CD14-positive monocyte (primary cell): ENCODE data around the gene PPP2R3B. TPM values are rescaled to one million over a fixed set of nuclear protein-coding genes. Genes with fewer than 3 reads are reported as not detected.
"Not testable (repeated sequence)": the region's sequence is repeated elsewhere in the genome, so short reads cannot be mapped to it uniquely, and the experiment has no call there.

Source experiments
- DNase-seq, 3 donors: peaks; one replicate each; pipeline ENCODE4 v3.0.0-alpha.2; 2011 to 2022
- H2AFZ ChIP-seq: 2 replicates; pipeline ENCODE4 v1.6.0; 2012; ENCODE audit warnings: mild to moderate bottlenecking, low read depth, low read length, inconsistent platforms; ENCODE audit not compliant: insufficient read depth, poor library complexity, severe bottlenecking
- H3K27ac ChIP-seq, 2 donors: 1 replicate in 1 of 2; 2 replicates in 1 of 2; pipeline ENCODE4 v1.5.1; 2012 to 2013; ENCODE audit warnings: low read length in 2 of 2, control low read depth in 1 of 2, inconsistent platforms in 1 of 2, low read depth in 1 of 2, mild to moderate bottlenecking in 1 of 2
- H3K27me3 ChIP-seq, 2 donors: one replicate each; pipeline versions ENCODE4 v1.6.0 to v1.6.1; 2011 to 2013; ENCODE audit warnings: low read length in 2 of 2; ENCODE audit not compliant: control insufficient read depth in 2 of 2, insufficient read depth in 2 of 2
- H3K36me3 ChIP-seq, 2 donors: replicated peaks in 1 of 2; 1 replicate in 1 of 2; 2 replicates in 1 of 2; pipeline versions ENCODE4 v1.5.1 to v1.6.1; 2012 to 2013; ENCODE audit warnings: low read length in 2 of 2, control low read depth in 1 of 2, inconsistent platforms in 1 of 2, mild to moderate bottlenecking in 1 of 2; ENCODE audit not compliant: insufficient read depth in 2 of 2, control insufficient read depth in 1 of 2
- H3K4me1 ChIP-seq, 2 donors: 1 replicate in 1 of 2; 2 replicates in 1 of 2; pipeline versions ENCODE4 v1.5.1 to v1.6.1; 2012 to 2013; ENCODE audit warnings: low read length in 2 of 2, control low read depth in 1 of 2, inconsistent platforms in 1 of 2, mild to moderate bottlenecking in 1 of 2, moderate library complexity in 1 of 2; ENCODE audit not compliant: insufficient read depth in 2 of 2, control insufficient read depth in 1 of 2
- H3K4me2 ChIP-seq: replicated peaks from 2 replicates; pipeline ENCODE3; 2012; ENCODE audit warnings: low read length, moderate library complexity, mild to moderate bottlenecking; ENCODE audit not compliant: poor library complexity, severe bottlenecking; ENCODE audit errors: extremely low read depth
- H3K4me3 ChIP-seq, 3 experiments: fragments of 200-600 bp in 1 of 3; sonication (generic) in 1 of 3; replicated peaks in 1 of 3; 1 replicate in 2 of 3; 2 replicates in 1 of 3; pipeline ENCODE4 v1.5.1; 2011 to 2013; ENCODE audit warnings: low read length in 3 of 3, mild to moderate bottlenecking in 3 of 3, control low read depth in 2 of 3, low read depth in 2 of 3, inconsistent platforms in 1 of 3, moderate library complexity in 1 of 3
- H3K79me2 ChIP-seq: 2 replicates; pipeline ENCODE4 v1.6.0; 2012; ENCODE audit warnings: mild to moderate bottlenecking, control low read depth, inconsistent platforms, low read length, moderate library complexity; ENCODE audit not compliant: insufficient read depth
- H3K9ac ChIP-seq: 2 replicates; pipeline ENCODE4 v1.6.0; 2017; ENCODE audit warnings: low read length, mild to moderate bottlenecking; ENCODE audit not compliant: insufficient read depth, poor library complexity, severe bottlenecking
- H3K9me3 ChIP-seq, 2 donors: replicated peaks in 1 of 2; 1 replicate in 1 of 2; 2 replicates in 1 of 2; pipeline versions ENCODE4 v1.5.1 to v1.6.1; 2012 to 2013; ENCODE audit warnings: low read length in 2 of 2, control low read depth in 1 of 2; ENCODE audit not compliant: control insufficient read depth in 1 of 2, insufficient read depth in 1 of 2
- H4K20me1 ChIP-seq: 2 replicates; pipeline ENCODE4 v1.6.0; 2012; ENCODE audit warnings: mild to moderate bottlenecking, low read length, control low read depth, moderate library complexity; ENCODE audit not compliant: insufficient read depth
- H3K27ac Mint-ChIP-seq, 7 donors: one replicate each; pipeline ENCODE4 v1.8.0; 2020; ENCODE audit warnings: mild to moderate bottlenecking in 7 of 7, mixed read lengths in 7 of 7, moderate library complexity in 6 of 7, inconsistent platforms in 2 of 7
- H3K27me3 Mint-ChIP-seq, 3 donors: one replicate each; pipeline ENCODE4 v1.8.0; 2021 to 2022; ENCODE audit warnings: low read depth in 3 of 3, mild to moderate bottlenecking in 3 of 3, mixed read lengths in 3 of 3, moderate library complexity in 3 of 3, inconsistent platforms in 1 of 3
- H3K36me3 Mint-ChIP-seq, 2 donors: one replicate each; pipeline ENCODE4 v1.8.0; 2020; ENCODE audit warnings: mixed read lengths in 2 of 2, inconsistent platforms in 1 of 2, mild to moderate bottlenecking in 1 of 2
- H3K4me1 Mint-ChIP-seq: one replicate; pipeline ENCODE4 v1.8.0; 2020; ENCODE audit warnings: mild to moderate bottlenecking, mixed read lengths
- H3K4me3 Mint-ChIP-seq, 2 donors: one replicate each; pipeline ENCODE4 v1.8.0; 2020; ENCODE audit warnings: mild to moderate bottlenecking in 2 of 2, mixed read lengths in 2 of 2, moderate library complexity in 1 of 2
- H3K9me3 Mint-ChIP-seq, 7 donors: one replicate each; pipeline ENCODE4 v1.8.0; 2020 to 2022; ENCODE audit warnings: mixed read lengths in 7 of 7, mild to moderate bottlenecking in 6 of 7, moderate library complexity in 6 of 7, inconsistent platforms in 2 of 7
- CTCF ChIP-seq: fragments of 200-600 bp; IDR thresholded peaks from one replicate; pipeline ENCODE4 v1.8.0; 2022; ENCODE audit warnings: antibody characterized with exemption, mild to moderate bottlenecking
- whole genome bisulfite sequencing: methylation state at CpG from one replicate; pipeline ENCODE4 v1.1.5; 2013; ENCODE audit warnings: missing lambda C conversion rate; ENCODE audit not compliant: insufficient coverage; 5-methylcytosine and 5-hydroxymethylcytosine counted together
- intact Hi-C, 2 donors: fragments of 100-400 bp; cut with micrococcal nuclease; formaldehyde crosslinking; loops; one replicate each; pipeline versions ENCODE4 v1.15.0 to v1.15.1; 2023
- polyA plus RNA-seq, 3 donors: library from polyadenylated mRNA; depleted of rRNA in 1 of 3; unstranded in 2 of 3; stranded (reverse) in 1 of 3; fragments of 300-500 nt in 2 of 3; fragments of >200 nt in 1 of 3; fragmentation: Illumina TruSeq in 2 of 3; gene quantifications; 1 replicate in 2 of 3; 2 replicates in 1 of 3; pipeline ENCODE4 v1.2.3, GENCODE V29; 2012 to 2021

The PPP2R3B gene
- polyA plus RNA-seq, 3 donors, result 2.1 to 9.0 (median 2.3) TPM

DNA sequence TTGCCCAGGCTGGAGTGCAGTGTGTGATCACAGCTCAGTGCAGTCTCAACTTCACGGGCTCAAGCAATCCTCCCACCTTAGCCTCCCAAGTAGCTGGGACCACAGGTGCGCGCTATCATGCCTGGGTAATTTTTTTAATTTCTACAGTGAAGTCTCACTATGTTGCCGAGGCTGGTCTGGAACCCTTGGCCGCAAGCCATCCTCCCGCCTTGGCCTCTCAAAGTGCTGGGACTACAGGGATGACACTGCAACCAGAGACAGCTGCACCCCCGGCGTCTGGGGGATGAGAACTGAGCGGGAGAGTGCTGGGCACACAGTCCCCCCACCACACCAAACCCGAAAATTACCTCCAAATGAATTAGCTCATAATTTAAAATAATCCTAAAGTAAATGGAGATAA lies 35.0 kb downstream of the PPP2R3B start:
- Histone ChIP-seq H4K20me1 (no peaks in the 10 kb centered on the region), H3K9me3 (peaks cover 11 to 60% of the 10 kb centered on the region in 2 donors), H3K4me2 (no peak overlapping the region), H2AFZ (no peak overlapping the region), H3K27me3 (no peaks in the 10 kb centered on the region), H3K9ac (no peak overlapping the region), H3K4me3 (no peak overlapping the region), H3K27ac (no peak overlapping the region), H3K4me1 (no peaks in the 10 kb centered on the region), H3K79me2 (no peaks in the 10 kb centered on the region), H3K36me3 (peaks cover 0 to 4% of the 10 kb centered on the region in 2 donors)
- no peak for TF ChIP-seq CTCF
- 97% methylated on average over 6 of the region's 10 CpGs for WGBS
- Mint-ChIP-seq H3K4me3 (no peak overlapping the region), H3K27ac (no peak overlapping the region), H3K4me1 (no peaks in the 10 kb centered on the region), H3K9me3 (peaks cover 4 to 62% (median 23%) of the 10 kb centered on the region in 7 donors), H3K36me3 (peaks cover 21 to 38% of the 10 kb centered on the region in 2 donors), H3K27me3 (peaks cover 0 to 2% (median 2%) of the 10 kb centered on the region in 3 donors)
- intact Hi-C loops, result no loop called here
- DNase-seq, result no peak

DNA sequence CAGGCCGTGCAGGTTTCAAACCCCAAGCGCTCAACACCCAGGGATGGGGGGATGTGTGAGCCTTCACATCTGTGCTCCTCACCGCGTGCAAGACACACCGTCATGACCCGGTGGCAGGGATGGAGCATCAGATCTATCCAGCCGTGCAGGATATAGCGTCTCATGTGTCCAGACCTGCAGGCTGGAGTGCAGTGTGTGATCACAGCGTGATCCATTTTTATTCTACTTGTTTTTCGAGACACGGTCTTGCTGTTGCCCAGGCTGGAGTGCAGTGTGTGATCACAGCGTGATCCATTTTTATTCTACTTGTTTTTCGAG lies 35.4 kb downstream of the PPP2R3B start:
- H3K27me3 ChIP-seq, intact Hi-C loops, DNase-seq, H3K27ac Mint-ChIP-seq, H3K9ac ChIP-seq, H3K4me1 ChIP-seq, H3K79me2 ChIP-seq, H3K4me1 Mint-ChIP-seq, H4K20me1 ChIP-seq, H3K27me3 Mint-ChIP-seq, H3K4me2 ChIP-seq, H3K27ac ChIP-seq, H3K36me3 ChIP-seq, H3K4me3 Mint-ChIP-seq, H3K4me3 ChIP-seq, H2AFZ ChIP-seq: not testable (repeated sequence)
- Mint-ChIP-seq H3K36me3 (peaks cover 22 to 40% of the 10 kb centered on the region in 2 donors), H3K9me3 (peaks cover 6 to 62% (median 25%) of the 10 kb centered on the region in 7 donors)
- WGBS, result 100% methylated on average over 3 of the region's 13 CpGs
- H3K9me3 ChIP-seq, result peaks cover 16 to 62% of the 10 kb centered on the region in 2 donors
